BJ (cell line): ENCODE measurements around the gene POMT2. TPM values are rescaled to one million over a fixed set of nuclear protein-coding genes. Genes with fewer than 3 reads are reported as not detected.

Experiments used
- CTCF ChIA-PET: fragments of 350-600 bp; formaldehyde crosslinking; extraction: SDS; loops from one replicate; lab custom pipeline; 2021; ENCODE audit warnings: antibody characterized with exemption, inconsistent platforms; lab: Yijun Ruan, JAX
- POLR2A ChIA-PET: fragments of 300-600 bp; sonication (Branson Sonifier 250); formaldehyde crosslinking; extraction: SDS; loops from one replicate; lab custom pipeline; 2021; ENCODE audit warnings: antibody characterized with exemption; lab: Charles Lee
- DNase-seq: peaks from one replicate; pipeline ENCODE4 v3.0.0-alpha.2; 2011; ENCODE audit warnings: low read depth
- H3K27me3 ChIP-seq: 2 replicates; pipeline ENCODE4 v1.6.0; 2011; ENCODE audit warnings: low read length; ENCODE audit not compliant: control insufficient read depth, insufficient read depth
- H3K36me3 ChIP-seq: 2 replicates; pipeline ENCODE4 v1.5.1; 2011; ENCODE audit warnings: low read length; ENCODE audit not compliant: control insufficient read depth, insufficient read depth
- H3K4me3 ChIP-seq: 2 replicates; pipeline ENCODE4 v1.5.1; 2011; ENCODE audit warnings: low read depth, mild to moderate bottlenecking, control low read depth, low read length
- polyA plus RNA-seq: library from polyadenylated mRNA; depleted of rRNA; stranded (reverse); fragments of >200 nt; gene quantifications from 2 replicates; pipeline ENCODE4 v1.2.3, GENCODE V29; 2011
- TF ChIP-seq, protein P1 (sequence below): IDR thresholded peaks from 2 replicates; pipeline ENCODE4 v1.5.1; 2011; ENCODE audit warnings: low read depth, mild to moderate bottlenecking, control low read depth, inconsistent platforms, low read length, moderate library complexity; ENCODE audit not compliant: insufficient read depth

The POMT2 gene
- polyA plus RNA-seq, 1 experiment: 23.3 TPM

DNA sequence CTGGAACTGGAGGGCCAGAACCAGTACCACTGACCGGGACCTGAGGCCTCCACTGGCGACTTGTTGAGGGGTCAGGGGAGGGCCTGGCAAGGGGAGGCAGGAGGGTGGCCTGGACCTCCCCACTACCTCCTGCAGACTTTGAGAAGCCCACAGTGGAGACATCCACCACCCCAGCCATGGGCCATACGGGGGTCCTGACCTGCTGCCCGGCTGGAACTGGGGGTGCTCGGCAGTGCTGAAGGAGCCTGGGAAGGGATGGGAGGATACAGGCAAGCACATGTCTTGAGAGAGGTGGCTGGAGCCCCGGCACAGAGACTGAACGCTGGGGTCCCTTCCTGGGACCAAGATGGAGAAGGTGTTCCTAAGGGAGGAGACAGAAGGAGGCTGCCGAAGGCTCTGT is 64.0 kb downstream of the POMT2 start:
- TF ChIP-seq, protein P1, sequence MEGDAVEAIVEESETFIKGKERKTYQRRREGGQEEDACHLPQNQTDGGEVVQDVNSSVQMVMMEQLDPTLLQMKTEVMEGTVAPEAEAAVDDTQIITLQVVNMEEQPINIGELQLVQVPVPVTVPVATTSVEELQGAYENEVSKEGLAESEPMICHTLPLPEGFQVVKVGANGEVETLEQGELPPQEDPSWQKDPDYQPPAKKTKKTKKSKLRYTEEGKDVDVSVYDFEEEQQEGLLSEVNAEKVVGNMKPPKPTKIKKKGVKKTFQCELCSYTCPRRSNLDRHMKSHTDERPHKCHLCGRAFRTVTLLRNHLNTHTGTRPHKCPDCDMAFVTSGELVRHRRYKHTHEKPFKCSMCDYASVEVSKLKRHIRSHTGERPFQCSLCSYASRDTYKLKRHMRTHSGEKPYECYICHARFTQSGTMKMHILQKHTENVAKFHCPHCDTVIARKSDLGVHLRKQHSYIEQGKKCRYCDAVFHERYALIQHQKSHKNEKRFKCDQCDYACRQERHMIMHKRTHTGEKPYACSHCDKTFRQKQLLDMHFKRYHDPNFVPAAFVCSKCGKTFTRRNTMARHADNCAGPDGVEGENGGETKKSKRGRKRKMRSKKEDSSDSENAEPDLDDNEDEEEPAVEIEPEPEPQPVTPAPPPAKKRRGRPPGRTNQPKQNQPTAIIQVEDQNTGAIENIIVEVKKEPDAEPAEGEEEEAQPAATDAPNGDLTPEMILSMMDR: no peak
- ChIA-PET CTCF (no interaction called here), POLR2A (no interaction called here)
- no peaks in the 10 kb centered on the region for H3K36me3 ChIP-seq
- DNase-seq: no peak
- no peak overlapping the region for H3K4me3 ChIP-seq
- 0 out of 2 replicates have a peak, but pooled peaks cover 3% of the 10 kb centered on the region for H3K27me3 ChIP-seq

DNA sequence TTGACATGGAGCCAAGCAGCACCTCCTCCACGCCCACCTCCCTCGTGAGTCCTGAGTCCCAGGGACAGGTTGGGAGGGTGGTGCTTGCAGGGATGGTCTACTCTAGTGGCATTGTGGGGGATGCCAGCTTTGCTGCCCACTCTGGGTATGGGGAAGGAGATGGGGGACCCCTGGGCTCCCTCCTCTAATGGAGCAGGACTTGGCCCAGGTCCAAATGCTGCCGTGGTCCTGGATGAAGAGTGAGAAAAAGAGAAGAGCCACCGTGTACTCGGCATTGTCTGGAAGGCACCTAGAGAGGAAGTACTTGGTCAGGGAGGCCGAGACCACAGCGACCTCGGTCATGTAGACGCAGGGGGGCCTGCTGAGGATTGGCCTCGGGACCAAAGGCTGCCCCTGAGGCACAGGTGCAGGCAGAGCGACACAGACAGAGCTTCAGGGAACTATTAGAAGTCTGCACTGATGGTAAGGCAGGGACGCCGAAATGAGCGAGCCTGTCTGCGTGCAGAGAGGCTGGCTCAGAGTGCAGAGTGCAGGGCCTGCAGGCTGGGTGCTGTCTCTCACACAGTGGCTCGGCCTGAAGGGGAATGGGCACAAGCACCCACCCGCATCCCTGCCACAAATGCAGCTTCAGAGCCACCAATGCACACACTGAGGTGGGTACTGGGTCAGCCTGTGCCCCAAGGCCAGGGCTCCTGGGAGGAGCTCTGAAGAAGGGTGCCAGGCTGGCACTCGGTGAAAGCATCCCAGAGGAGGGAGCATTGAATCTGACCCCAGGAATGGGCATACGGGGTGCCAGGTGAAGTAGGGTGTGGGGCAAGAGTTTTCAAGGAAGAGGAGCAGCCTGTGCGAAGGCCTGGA is 67.1 kb downstream of the POMT2 start:
- POLR2A ChIA-PET: no interaction called here
- TF ChIP-seq, protein P1: no peak

DNA sequence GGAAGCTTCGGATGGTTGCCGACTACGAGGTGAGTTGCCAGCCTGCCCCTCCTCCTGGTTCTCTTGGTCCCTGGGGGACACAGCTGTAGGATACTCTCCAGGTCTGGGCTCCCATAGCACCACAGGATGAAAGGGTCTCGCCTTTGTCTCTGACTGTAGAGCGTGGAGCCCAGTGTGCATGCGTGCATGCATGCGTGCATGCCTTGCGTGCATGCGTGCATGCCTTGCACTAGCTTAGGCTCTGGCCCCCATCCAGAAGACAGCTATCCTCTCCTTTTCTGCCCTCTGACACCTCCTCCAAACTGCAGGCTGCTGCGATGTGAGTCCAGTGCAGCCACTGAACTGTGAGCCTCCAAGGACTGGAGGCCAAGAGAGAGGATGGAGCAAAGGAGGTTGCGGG is 68.8 kb downstream of the POMT2 start:
- Histone ChIP-seq H3K27me3 (no peaks in the 10 kb centered on the region), H3K4me3 (no peak overlapping the region), H3K36me3 (no peaks in the 10 kb centered on the region)
- ChIA-PET POLR2A (no interaction called here), CTCF (no interaction called here)
- TF ChIP-seq, protein P1: no peak
- DNase-seq: no peak

More for the DNA sequence above, 67.1 kb downstream of the POMT2 start:
- no peak overlapping the region for H3K4me3 ChIP-seq
- CTCF ChIA-PET: no interaction called here
- H3K27me3 ChIP-seq: no peaks in the 10 kb centered on the region
- DNase-seq: no peak
- no peaks in the 10 kb centered on the region for H3K36me3 ChIP-seq

DNA sequence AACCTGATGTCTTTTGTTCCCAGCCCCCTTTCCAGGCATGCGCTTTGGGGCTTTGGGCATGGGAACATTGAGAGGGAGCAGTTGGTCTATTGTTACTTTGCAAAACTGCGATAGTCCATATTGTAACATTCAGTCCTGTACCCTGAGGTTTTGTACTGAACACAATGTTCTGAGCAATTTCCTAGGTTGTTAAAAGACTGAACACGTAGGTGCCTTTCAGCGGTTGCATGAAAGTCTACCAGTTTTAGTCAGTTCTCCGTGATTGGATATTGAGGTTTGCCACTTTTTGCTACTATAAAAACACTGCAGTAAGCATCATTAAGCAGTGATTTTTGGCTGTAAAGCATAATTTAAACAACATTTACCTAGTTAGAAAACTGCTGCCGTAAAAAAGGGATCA is 69.8 kb downstream of the POMT2 start:
- POLR2A ChIA-PET: no interaction called here
- CTCF ChIA-PET: no interaction called here
- DNase-seq: no peak
- no peaks in the 10 kb centered on the region for H3K27me3 ChIP-seq
- H3K4me3 ChIP-seq: no peak overlapping the region
- TF ChIP-seq, protein P1: no peak
- no peaks in the 10 kb centered on the region for H3K36me3 ChIP-seq

DNA sequence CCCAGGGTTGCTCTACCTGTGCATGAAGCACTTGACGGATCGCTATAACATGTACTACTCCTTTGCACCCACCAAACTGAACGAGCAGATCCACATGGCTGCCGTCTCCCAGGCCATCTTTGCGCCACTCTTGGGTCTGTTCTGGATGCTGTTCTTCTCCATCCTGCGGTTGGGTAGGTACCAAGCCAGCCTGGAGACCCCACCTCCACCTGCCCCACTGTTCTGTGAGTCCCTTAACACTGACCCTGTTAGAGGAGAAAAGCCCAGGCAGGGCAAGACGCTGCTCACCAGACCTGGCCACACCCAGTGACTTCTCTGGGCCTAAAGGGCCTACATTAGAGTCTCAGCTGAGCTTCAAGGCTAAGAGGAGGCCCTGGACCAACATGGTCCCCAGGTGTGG is 71.4 kb downstream of the POMT2 start:
- Histone ChIP-seq H3K4me3 (no peak overlapping the region), H3K36me3 (no peaks in the 10 kb centered on the region), H3K27me3 (no peaks in the 10 kb centered on the region)
- POLR2A ChIA-PET: no interaction called here
- TF ChIP-seq, protein P1: no peak
- no peak for DNase-seq
- CTCF ChIA-PET: no interaction called here
